GM19193 (cell line): ENCODE measurements around the gene SMPD2.

Source experiments
- POLR2A ChIP-seq: IDR thresholded peaks from 4 replicates; pipeline ENCODE4 v1.6.1; 2011; ENCODE audit not compliant: insufficient read depth, insufficient read length; ENCODE audit errors: extremely low read depth

Gene SMPD2

GRCh38 chr6:109484122-109484521 is 43.6 kb downstream of the SMPD2 start:
- TF ChIP-seq POLR2A, result no peak

- no peak for TF ChIP-seq POLR2A
Measured at GRCh38 chr6:109485266-109485935, 44.9 kb downstream of the SMPD2 start.

GRCh38 chr6:109486068-109486467 is 45.5 kb downstream of the SMPD2 start:
- TF ChIP-seq POLR2A, result no peak

GRCh38 chr6:109488001-109488400 is 47.5 kb downstream of the SMPD2 start:
- no peak for TF ChIP-seq POLR2A

GRCh38 chr6:109490713-109491112 is 50.2 kb downstream of the SMPD2 start:
- no peak for TF ChIP-seq POLR2A

- TF ChIP-seq POLR2A, result no peak
Measured at GRCh38 chr6:109491207-109491938, 50.8 kb downstream of the SMPD2 start.
